Stimulated activated CD4-positive, alpha-beta T cell treated with anti-CD3 and anti-CD28 coated beads, Interleukin-4, amount 100 ng/mL, for 48 hours (primary cell): ENCODE results near the gene OGFOD3.

Experiments used
- DNase-seq, 2 donors: peaks; one replicate each; pipeline ENCODE4 v3.0.0-alpha.2; 2020; ENCODE audit warnings: low read depth in 2 of 2

OGFOD3 gene

GRCh38 chr17:82446649-82447048 lies 28.3 kb upstream of the OGFOD3 start:
- no peak for DNase-seq

- DNase-seq: no peak
Measured at GRCh38 chr17:82446124-82446523, 27.7 kb upstream of the OGFOD3 start.

- no peak for DNase-seq
Measured at GRCh38 chr17:82445542-82445941, 27.2 kb upstream of the OGFOD3 start.

GRCh38 chr17:82444941-82445521 lies 26.6 kb upstream of the OGFOD3 start:
- no peak for DNase-seq

- no peak for DNase-seq
Measured at GRCh38 chr17:82444284-82444893, 26.0 kb upstream of the OGFOD3 start.

- no peak for DNase-seq
Measured at GRCh38 chr17:82443465-82444283, 25.3 kb upstream of the OGFOD3 start.

GRCh38 chr17:82442643-82443464 lies 24.5 kb upstream of the OGFOD3 start:
- DNase-seq: no peak

- DNase-seq: no peak
Measured at GRCh38 chr17:82441691-82442487, 23.5 kb upstream of the OGFOD3 start.

GRCh38 chr17:82440991-82441627 lies 22.7 kb upstream of the OGFOD3 start:
- DNase-seq: no peak

- no peak for DNase-seq
Measured at GRCh38 chr17:82440469-82440981, 22.1 kb upstream of the OGFOD3 start.

- DNase-seq: no peak
Measured at GRCh38 chr17:82439829-82440365, 21.5 kb upstream of the OGFOD3 start.

- DNase-seq: no peak
Measured at GRCh38 chr17:82439194-82439828, 20.9 kb upstream of the OGFOD3 start.

GRCh38 chr17:82438401-82439193 lies 20.2 kb upstream of the OGFOD3 start:
- no peak for DNase-seq

GRCh38 chr17:82437325-82437668 lies 18.9 kb upstream of the OGFOD3 start:
- DNase-seq: no peak

GRCh38 chr17:82436601-82437324 lies 18.4 kb upstream of the OGFOD3 start:
- no peak for DNase-seq

GRCh38 chr17:82435601-82436583 lies 17.5 kb upstream of the OGFOD3 start:
- DNase-seq: no peak

- DNase-seq: no peak
Measured at GRCh38 chr17:82435103-82435502, 16.7 kb upstream of the OGFOD3 start.
